NB4 (cell line): Measurements from ENCODE around the gene HS3ST3A1.

ENCODE experiments used
- CTCF ChIP-seq: IDR thresholded peaks from one replicate; pipeline ENCODE4 v1.5.1; 2012; ENCODE audit warnings: low read depth, low read length
- MYC ChIP-seq: IDR thresholded peaks from 2 replicates; pipeline ENCODE4 v1.6.1; 2011; ENCODE audit warnings: low read depth, low read length
- POLR2A ChIP-seq: IDR thresholded peaks from 2 replicates; pipeline ENCODE4 v1.6.1; 2011; ENCODE audit warnings: mild to moderate bottlenecking; ENCODE audit not compliant: insufficient read length; ENCODE audit errors: extremely low read depth

- TF ChIP-seq CTCF: no peak
- TF ChIP-seq POLR2A: no peak
- no peak for TF ChIP-seq MYC
Measured at GRCh38 chr17:13601322-13601775, 380 bp downstream of the HS3ST3A1 start.
